H1 (cell line): Measurements from ENCODE around the gene JMJD8. TPM values are rescaled to one million over a fixed set of nuclear protein-coding genes. Genes with fewer than 3 reads are reported as not detected.

Experiments
- CTCF ChIA-PET: fragments of 300-600 bp; sonication (Branson Sonifier 250); formaldehyde crosslinking; loops from one replicate; lab custom pipeline; 2021; ENCODE audit not compliant: partially characterized antibody; lab: Charles Lee
- POLR2A ChIA-PET: fragments of 300-600 bp; sonication (Branson Sonifier 250); formaldehyde crosslinking; loops from one replicate; lab custom pipeline; 2021; ENCODE audit warnings: inconsistent platforms; ENCODE audit not compliant: partially characterized antibody; lab: Charles Lee
- DNase-seq, 2 experiments: peaks; one replicate each; pipeline versions ENCODE4 v3.0.0 to v3.0.0-alpha.2; 2010 to 2022; ENCODE audit warnings: low spot score in 2 of 2, low read depth in 1 of 2, mixed read lengths in 1 of 2
- FAIRE-seq: peaks from 2 replicates; lab custom pipeline; 2011; peaks lifted over from hg19 to GRCh38; lab: Jason Lieb, UNC
- H2AFZ ChIP-seq: 2 replicates; pipeline ENCODE4 v1.8.1; 2012; ENCODE audit warnings: low read length, inconsistent platforms
- H2AK5ac ChIP-seq: 2 replicates; pipeline ENCODE4 v1.6.1; 2013; ENCODE audit warnings: low read depth, low read length
- H2BK120ac ChIP-seq: replicated peaks from 2 replicates; pipeline ENCODE3; 2013; ENCODE audit warnings: low read depth, low read length, inconsistent platforms
- H2BK12ac ChIP-seq: 2 replicates; pipeline ENCODE4 v1.6.1; 2013; ENCODE audit warnings: low read depth, low read length
- H2BK15ac ChIP-seq: 2 replicates; pipeline ENCODE4 v1.6.1; 2013; ENCODE audit warnings: low read length
- H2BK20ac ChIP-seq: 2 replicates; pipeline ENCODE4 v1.6.1; 2013; ENCODE audit warnings: low read length
- H2BK5ac ChIP-seq: 2 replicates; pipeline ENCODE4 v1.6.1; 2013; ENCODE audit warnings: low read depth, low read length
- H3K14ac ChIP-seq: 2 replicates; pipeline ENCODE4 v1.6.1; 2013; ENCODE audit warnings: inconsistent platforms; ENCODE audit not compliant: insufficient read length
- H3K18ac ChIP-seq: 2 replicates; pipeline ENCODE4 v1.6.1; 2013; ENCODE audit warnings: low read length; ENCODE audit errors: extremely low read depth
- H3K23ac ChIP-seq: 2 replicates; pipeline ENCODE4 v1.6.1; 2013; ENCODE audit warnings: inconsistent platforms; ENCODE audit not compliant: insufficient read length
- H3K23me2 ChIP-seq: 2 replicates; pipeline ENCODE4 v1.6.1; 2013; ENCODE audit warnings: low read depth, low read length
- H3K27ac ChIP-seq: 2 replicates; pipeline ENCODE4 v1.6.1; 2011; ENCODE audit warnings: low read depth, low read length, inconsistent platforms
- H3K27me3 ChIP-seq, 4 experiments: replicated peaks in 1 of 4; 1 replicate in 1 of 4; 2 replicates in 3 of 4; pipeline versions ENCODE4 v1.6.1 to v1.8.1; 2011 to 2013; ENCODE audit warnings: low read length in 3 of 4, mild to moderate bottlenecking in 3 of 4, inconsistent platforms in 2 of 4, mixed read lengths in 2 of 4, moderate library complexity in 1 of 4; ENCODE audit not compliant: control insufficient read depth in 3 of 4, insufficient read depth in 3 of 4; ENCODE audit errors: extremely low read depth in 1 of 4
- H3K36me3 ChIP-seq, 4 experiments: 2 replicates each; pipeline versions ENCODE4 v1.6.1 to v1.8.1; 2011 to 2013; ENCODE audit warnings: mild to moderate bottlenecking in 4 of 4, low read length in 3 of 4, moderate library complexity in 2 of 4, control low read depth in 1 of 4, inconsistent platforms in 1 of 4; ENCODE audit not compliant: insufficient read depth in 4 of 4, control insufficient read depth in 2 of 4
- H3K4ac ChIP-seq: replicated peaks from 2 replicates; pipeline ENCODE3; 2013; ENCODE audit warnings: low read length, low read depth, mixed read lengths, inconsistent platforms; ENCODE audit not compliant: insufficient read length
- H3K4me1 ChIP-seq, 4 experiments: replicated peaks in 1 of 4; 1 replicate in 1 of 4; 2 replicates in 3 of 4; pipeline versions ENCODE4 v1.6.1 to v1.8.1; 2011 to 2013; ENCODE audit warnings: low read length in 3 of 4, inconsistent platforms in 2 of 4, mixed read lengths in 1 of 4; ENCODE audit not compliant: insufficient read depth in 4 of 4, control insufficient read depth in 3 of 4
- H3K4me2 ChIP-seq, 2 experiments: 2 replicates each; pipeline versions ENCODE4 v1.6.1 to v1.8.1; 2011 to 2013; ENCODE audit warnings: low read depth in 2 of 2, low read length in 2 of 2, control low read depth in 1 of 2, inconsistent platforms in 1 of 2, mild to moderate bottlenecking in 1 of 2; ENCODE audit not compliant: insufficient read depth in 1 of 2
- H3K4me3 ChIP-seq, 4 experiments: fragments of 200-600, 300-600 bp in 1 of 4; sonication (generic), shearing (Covaris generic), sonication (Bioruptor Twin) in 1 of 4; 2 replicates each; pipeline versions ENCODE4 v1.5.1 to v1.8.1; 2011 to 2016; ENCODE audit warnings: low read length in 4 of 4, low read depth in 3 of 4, control low read depth in 2 of 4, inconsistent platforms in 2 of 4, mild to moderate bottlenecking in 2 of 4, mixed read lengths in 1 of 4, moderate library complexity in 1 of 4; ENCODE audit not compliant: insufficient read depth in 2 of 4; ENCODE audit errors: extremely low read depth in 1 of 4
- H3K56ac ChIP-seq: replicated peaks from 2 replicates; pipeline ENCODE3; 2013; ENCODE audit warnings: low read depth, mild to moderate bottlenecking, mixed read lengths, low read length, inconsistent platforms; ENCODE audit not compliant: insufficient read length
- H3K79me1 ChIP-seq: 2 replicates; pipeline ENCODE4 v1.6.1; 2013; ENCODE audit warnings: low read depth, low read length, control low read depth
- H3K79me2 ChIP-seq, 2 experiments: 2 replicates each; pipeline versions ENCODE4 v1.6.1 to v1.8.1; 2012 to 2013; ENCODE audit warnings: low read length in 2 of 2, mild to moderate bottlenecking in 2 of 2, inconsistent platforms in 1 of 2; ENCODE audit not compliant: insufficient read depth in 2 of 2, control insufficient read depth in 1 of 2
- H3K9ac ChIP-seq, 4 experiments: replicated peaks in 1 of 4; 1 replicate in 1 of 4; 2 replicates in 3 of 4; pipeline versions ENCODE4 v1.6.1 to v1.8.1; 2011 to 2013; ENCODE audit warnings: low read depth in 3 of 4, low read length in 3 of 4, control low read depth in 2 of 4, mild to moderate bottlenecking in 2 of 4, moderate library complexity in 2 of 4, inconsistent platforms in 1 of 4; ENCODE audit errors: extremely low read depth in 1 of 4
- H3K9me3 ChIP-seq, 2 experiments: 2 replicates each; pipeline versions ENCODE4 v1.6.1 to v1.8.1; 2012 to 2013; ENCODE audit warnings: mild to moderate bottlenecking in 2 of 2, moderate library complexity in 2 of 2, control low read depth in 1 of 2, inconsistent platforms in 1 of 2, low read depth in 1 of 2, low read length in 1 of 2, mixed read lengths in 1 of 2; ENCODE audit not compliant: insufficient read depth in 2 of 2
- H4K20me1 ChIP-seq, 2 experiments: replicated peaks in 1 of 2; 2 replicates each; pipeline versions ENCODE3 to v1.8.1; 2011 to 2013; ENCODE audit warnings: inconsistent platforms in 2 of 2, low read length in 2 of 2, mild to moderate bottlenecking in 1 of 2; ENCODE audit not compliant: insufficient read depth in 2 of 2, control insufficient read depth in 1 of 2
- H4K5ac ChIP-seq: 2 replicates; pipeline ENCODE4 v1.6.1; 2013; ENCODE audit warnings: low read length, low read depth, mixed read lengths, inconsistent platforms; ENCODE audit not compliant: insufficient read length
- H4K8ac ChIP-seq: 2 replicates; pipeline ENCODE4 v1.8.0; 2013; ENCODE audit warnings: mild to moderate bottlenecking, moderate library complexity, low read length, inconsistent platforms; ENCODE audit not compliant: insufficient read depth; ENCODE audit errors: extremely low read depth
- H4K91ac ChIP-seq: replicated peaks from 2 replicates; pipeline ENCODE3; 2013; ENCODE audit warnings: low read length, mixed read lengths, inconsistent platforms; ENCODE audit not compliant: insufficient read length
- GTF2F1 ChIP-seq: IDR thresholded peaks from 2 replicates; pipeline ENCODE4 v1.6.1; 2012; ENCODE audit warnings: low read depth, low read length, improper control_type of control experiment, borderline replicate concordance
- MAX ChIP-seq: IDR thresholded peaks from 2 replicates; pipeline ENCODE4 v1.6.1; 2012; ENCODE audit warnings: inconsistent platforms
- NANOG ChIP-seq: IDR thresholded peaks from 2 replicates; pipeline ENCODE4 v1.6.1; 2011; ENCODE audit warnings: low read length, low read depth, mild to moderate bottlenecking, inconsistent platforms; ENCODE audit not compliant: insufficient read depth, poor library complexity, severe bottlenecking
- NRF1 ChIP-seq: IDR thresholded peaks from 2 replicates; pipeline ENCODE4 v1.6.1; 2011; ENCODE audit warnings: mild to moderate bottlenecking, low read depth, low read length, improper control_type of control experiment
- POU5F1 ChIP-seq: IDR thresholded peaks from 2 replicates; pipeline ENCODE4 v1.6.1; 2011; ENCODE audit warnings: low read depth, mild to moderate bottlenecking, low read length, moderate library complexity
- SAP30 ChIP-seq: fragments of 300-600 bp; sonication (generic); IDR thresholded peaks from 2 replicates; pipeline ENCODE4 v1.7.1; 2012; ENCODE audit warnings: low read length, moderate library complexity, mild to moderate bottlenecking, inconsistent platforms; ENCODE audit not compliant: insufficient read depth, insufficient replicate concordance
- SIRT6 ChIP-seq: IDR thresholded peaks from one replicate; pipeline ENCODE4 v1.7.1; 2012; ENCODE audit warnings: low read length, inconsistent platforms
- SP2 ChIP-seq: IDR thresholded peaks from 2 replicates; pipeline ENCODE4 v1.6.1; 2012; ENCODE audit warnings: mild to moderate bottlenecking, low read length, inconsistent platforms
- TAF1 ChIP-seq: IDR thresholded peaks from 2 replicates; pipeline ENCODE4 v1.6.1; 2011; ENCODE audit warnings: mild to moderate bottlenecking, low read depth, low read length
- TCF12 ChIP-seq: IDR thresholded peaks from 2 replicates; pipeline ENCODE4 v1.6.1; 2011; ENCODE audit warnings: low read depth, mild to moderate bottlenecking, low read length
- WGBS, 2 experiments: shearing (Covaris generic) in 1 of 2; methylation state at CpG; one replicate each; pipeline versions ENCODE4 v1.1.6 to v1.1.7; 2013 to 2015; ENCODE audit warnings: low lambda C conversion rate in 2 of 2, mixed read lengths in 2 of 2, inconsistent platforms in 1 of 2, low coverage in 1 of 2, missing lambda C conversion rate in 1 of 2; ENCODE audit not compliant: insufficient replicate concordance in 2 of 2, insufficient coverage in 1 of 2, insufficient read length in 1 of 2; ENCODE audit errors: extremely low coverage in 1 of 2, missing lambda C conversion rate in 1 of 2; 5-methylcytosine and 5-hydroxymethylcytosine counted together
- polyA plus RNA-seq, 7 experiments: library from polyadenylated mRNA; depleted of rRNA in 3 of 7; stranded (reverse) in 5 of 7; unstranded in 2 of 7; fragments of >200 nt in 5 of 7; fragments of 200-250 nt in 2 of 7; gene quantifications; 1 replicate in 5 of 7; 2 replicates in 1 of 7; 4 replicates in 1 of 7; pipeline versions ENCODE4 v1.2.1 to v1.2.3, GENCODE V29; 2011 to 2013; ENCODE audit warnings: missing spikeins in 2 of 7, mixed read lengths in 2 of 7
- total RNA-seq: library from RNA; stranded (reverse); fragmentation: NEBNext Ultra II Directional; extraction: Animal tissue kit (Norgen Biotek cat#: 25700); gene quantifications from 2 replicates; pipeline ENCODE4 v1.2.1, GENCODE V29; 2021
- TF ChIP-seq, protein P1 (sequence below): IDR thresholded peaks from 2 replicates; pipeline ENCODE4 v1.6.1; 2012; ENCODE audit warnings: inconsistent platforms
- TF ChIP-seq, protein P2 (sequence below): IDR thresholded peaks from 2 replicates; pipeline ENCODE4 v1.6.1; 2011; ENCODE audit warnings: low read length, improper control_type of control experiment

The JMJD8 gene
- total and polyA plus RNA-seq, 2 of the 8 experiments (the other 6 are each of a cell fraction or from before 2014, with no cell fraction given): 46.4 to 87.4 TPM

GRCh38 chr16:704047-704446 is 19.9 kb upstream of the JMJD8 start:
- POLR2A ChIA-PET: interaction anchor here (1.0 to 4.5 kb wide), 9 partner anchors 9 to 96 kb away, joined by 3 to 30 read pairs (median 4); partner anchors contain the start of genes ANTKMT, CCDC78, CIAO3 and GNG13
- no peak overlapping the region for H3K9ac ChIP-seq
- H4K20me1 ChIP-seq: peaks cover 8 to 31% of the 10 kb centered on the region in 2 experiments
- H3K36me3 ChIP-seq: no peaks in the 10 kb centered on the region
- no peak overlapping the region for H3K18ac ChIP-seq
- H3K27me3 ChIP-seq: peaks cover 63 to 93% (median 88%) of the 10 kb centered on the region in 4 experiments
- H2AK5ac ChIP-seq: no peak overlapping the region
- H3K4me1 ChIP-seq: peaks cover 0 to 8% (median 2%) of the 10 kb centered on the region in 4 experiments; a peak in 4 of 7 replicates
- no peaks in the 10 kb centered on the region for H3K79me2 ChIP-seq
- peaks cover 12% of the 10 kb centered on the region; the same call in 1 of the 2 replicates for H3K23me2 ChIP-seq
- H3K9me3 ChIP-seq: no peaks in the 10 kb centered on the region
- H4K91ac ChIP-seq: no peak overlapping the region
- H2AFZ ChIP-seq: no peak overlapping the region
- CTCF ChIA-PET: interaction anchor here (1.1 to 33.4 kb wide), 7 partner anchors 8 to 81 kb away, joined by 3 to 977 read pairs (median 5); partner anchors contain the start of genes ANTKMT, CCDC78, CIAO3 and HAGHL
- 85% methylated on average over 7 of the region's 7 CpGs; no CpG with 5 or more reads in 1 of the 2 experiments for WGBS, 2 experiments
- H3K14ac ChIP-seq: no peak overlapping the region
- H2BK5ac ChIP-seq: no peak overlapping the region
- H3K4ac ChIP-seq: no peak overlapping the region
- H3K4me3 ChIP-seq: no peak overlapping the region
- H4K5ac ChIP-seq: no peak overlapping the region
- H3K4me2 ChIP-seq: 0 out of 4 replicates have a peak overlapping the region, but pooled peaks of 1 of the 2 experiments have one; percentile 66
- no peak overlapping the region for H3K27ac ChIP-seq
- H3K56ac ChIP-seq: no peak overlapping the region
- peak overlapping the region; percentile 36; the same call in 1 of the 2 replicates for H2BK15ac ChIP-seq
- DNase-seq: no peak
- H3K23ac ChIP-seq: no peak overlapping the region
- H4K8ac ChIP-seq: no peak overlapping the region
- H2BK20ac ChIP-seq: no peak overlapping the region
- H2BK120ac ChIP-seq: no peak overlapping the region
- no peak for FAIRE-seq
- no peaks in the 10 kb centered on the region for H3K79me1 ChIP-seq
- no peak overlapping the region for H2BK12ac ChIP-seq
- TF ChIP-seq MAX (no peak), TAF1 (no peak), SP2 (no peak), TCF12 (no peak), POU5F1 (no peak), SIRT6 (no peak), NANOG (no peak), SAP30 (no peak), NRF1 (no peak), GTF2F1 (no peak)
- TF ChIP-seq, protein P1, sequence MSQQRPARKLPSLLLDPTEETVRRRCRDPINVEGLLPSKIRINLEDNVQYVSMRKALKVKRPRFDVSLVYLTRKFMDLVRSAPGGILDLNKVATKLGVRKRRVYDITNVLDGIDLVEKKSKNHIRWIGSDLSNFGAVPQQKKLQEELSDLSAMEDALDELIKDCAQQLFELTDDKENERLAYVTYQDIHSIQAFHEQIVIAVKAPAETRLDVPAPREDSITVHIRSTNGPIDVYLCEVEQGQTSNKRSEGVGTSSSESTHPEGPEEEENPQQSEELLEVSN: no peak
- TF ChIP-seq, protein P2, sequence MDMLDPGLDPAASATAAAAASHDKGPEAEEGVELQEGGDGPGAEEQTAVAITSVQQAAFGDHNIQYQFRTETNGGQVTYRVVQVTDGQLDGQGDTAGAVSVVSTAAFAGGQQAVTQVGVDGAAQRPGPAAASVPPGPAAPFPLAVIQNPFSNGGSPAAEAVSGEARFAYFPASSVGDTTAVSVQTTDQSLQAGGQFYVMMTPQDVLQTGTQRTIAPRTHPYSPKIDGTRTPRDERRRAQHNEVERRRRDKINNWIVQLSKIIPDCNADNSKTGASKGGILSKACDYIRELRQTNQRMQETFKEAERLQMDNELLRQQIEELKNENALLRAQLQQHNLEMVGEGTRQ: no peak
